Type B pancreatic cell (in vitro differentiated cells): ENCODE results near the gene ADARB1. TPM values are rescaled to one million over a fixed set of nuclear protein-coding genes. Genes with fewer than 3 reads are reported as not detected.

Experiments
- DNase-seq: peaks from one replicate; pipeline ENCODE4 v3.0.0; 2021; ENCODE audit warnings: mixed read lengths; ENCODE audit not compliant: unreplicated experiment; ENCODE audit errors: extremely low spot score
- H3K27ac Mint-ChIP-seq: 2 replicates; pipeline ENCODE4 v1.8.0; 2021; ENCODE audit warnings: mild to moderate bottlenecking, mixed read lengths
- H3K27me3 Mint-ChIP-seq: 2 replicates; pipeline ENCODE4 v1.8.0; 2021; ENCODE audit warnings: mixed read lengths
- H3K36me3 Mint-ChIP-seq: 2 replicates; pipeline ENCODE4 v1.8.0; 2021; ENCODE audit warnings: mixed read lengths
- H3K4me1 Mint-ChIP-seq: one replicate; pipeline ENCODE4 v1.8.0; 2021; ENCODE audit warnings: mixed read lengths; ENCODE audit not compliant: unreplicated experiment
- H3K4me3 Mint-ChIP-seq: 2 replicates; pipeline ENCODE4 v1.8.0; 2021; ENCODE audit warnings: mild to moderate bottlenecking, mixed read lengths
- H3K9me3 Mint-ChIP-seq: 2 replicates; pipeline ENCODE4 v1.8.0; 2021; ENCODE audit warnings: mixed read lengths
- total RNA-seq: library from RNA; stranded (reverse); gene quantifications from 2 replicates; pipeline ENCODE4 v1.2.1, GENCODE V29; 2021; ENCODE audit warnings: low replicate concordance
- TF ChIP-seq, protein P1 (sequence below): fragments of 200-600 bp; sonication (generic); conservative IDR thresholded peaks from 2 replicates; pipeline ENCODE4 v1.5.0; 2021; ENCODE audit warnings: antibody characterized with exemption, mild to moderate bottlenecking

Gene ADARB1
- total RNA-seq, 1 donor from 2014 or later = 20.7 TPM

DNA sequence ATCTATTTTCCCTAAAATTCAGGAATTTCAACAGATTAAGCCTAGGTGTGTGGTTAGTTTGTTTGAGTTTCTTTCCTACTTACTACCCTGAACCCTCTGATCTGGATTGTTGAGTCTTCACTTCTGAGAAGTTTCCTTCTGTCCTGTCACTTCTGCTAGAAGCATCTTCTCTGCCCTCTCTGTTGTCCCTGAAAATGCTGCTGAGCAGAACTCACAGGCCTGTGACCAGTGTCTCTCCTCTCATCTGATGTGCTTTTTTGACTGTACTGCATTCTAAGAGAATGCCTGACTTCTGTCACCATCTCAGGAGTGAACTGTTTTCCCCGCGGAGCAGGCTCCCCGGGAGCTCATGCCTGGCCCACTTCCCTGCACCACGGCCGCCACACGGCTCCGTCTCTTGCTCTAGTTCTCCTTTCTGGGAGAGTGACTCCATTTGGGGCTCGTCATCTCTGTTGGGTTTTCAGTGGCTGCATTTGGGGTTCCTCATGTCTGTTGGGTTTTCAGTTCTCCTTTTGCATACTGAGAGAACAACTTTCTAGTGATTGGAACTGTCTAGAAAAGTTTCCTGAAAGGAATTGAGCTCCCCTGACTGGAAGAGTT, 135.4 kb downstream of the ADARB1 start:
- H3K36me3 Mint-ChIP-seq = peaks cover 7% of the 10 kb centered on the region
- TF ChIP-seq, protein P1, sequence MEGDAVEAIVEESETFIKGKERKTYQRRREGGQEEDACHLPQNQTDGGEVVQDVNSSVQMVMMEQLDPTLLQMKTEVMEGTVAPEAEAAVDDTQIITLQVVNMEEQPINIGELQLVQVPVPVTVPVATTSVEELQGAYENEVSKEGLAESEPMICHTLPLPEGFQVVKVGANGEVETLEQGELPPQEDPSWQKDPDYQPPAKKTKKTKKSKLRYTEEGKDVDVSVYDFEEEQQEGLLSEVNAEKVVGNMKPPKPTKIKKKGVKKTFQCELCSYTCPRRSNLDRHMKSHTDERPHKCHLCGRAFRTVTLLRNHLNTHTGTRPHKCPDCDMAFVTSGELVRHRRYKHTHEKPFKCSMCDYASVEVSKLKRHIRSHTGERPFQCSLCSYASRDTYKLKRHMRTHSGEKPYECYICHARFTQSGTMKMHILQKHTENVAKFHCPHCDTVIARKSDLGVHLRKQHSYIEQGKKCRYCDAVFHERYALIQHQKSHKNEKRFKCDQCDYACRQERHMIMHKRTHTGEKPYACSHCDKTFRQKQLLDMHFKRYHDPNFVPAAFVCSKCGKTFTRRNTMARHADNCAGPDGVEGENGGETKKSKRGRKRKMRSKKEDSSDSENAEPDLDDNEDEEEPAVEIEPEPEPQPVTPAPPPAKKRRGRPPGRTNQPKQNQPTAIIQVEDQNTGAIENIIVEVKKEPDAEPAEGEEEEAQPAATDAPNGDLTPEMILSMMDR = no peak
- no peaks in the 10 kb centered on the region for H3K9me3 Mint-ChIP-seq
- no peaks in the 10 kb centered on the region for H3K27me3 Mint-ChIP-seq
- no peaks in the 10 kb centered on the region for H3K4me1 Mint-ChIP-seq
- H3K4me3 Mint-ChIP-seq = no peak overlapping the region
- DNase-seq = no peak
- no peak overlapping the region for H3K27ac Mint-ChIP-seq

DNA sequence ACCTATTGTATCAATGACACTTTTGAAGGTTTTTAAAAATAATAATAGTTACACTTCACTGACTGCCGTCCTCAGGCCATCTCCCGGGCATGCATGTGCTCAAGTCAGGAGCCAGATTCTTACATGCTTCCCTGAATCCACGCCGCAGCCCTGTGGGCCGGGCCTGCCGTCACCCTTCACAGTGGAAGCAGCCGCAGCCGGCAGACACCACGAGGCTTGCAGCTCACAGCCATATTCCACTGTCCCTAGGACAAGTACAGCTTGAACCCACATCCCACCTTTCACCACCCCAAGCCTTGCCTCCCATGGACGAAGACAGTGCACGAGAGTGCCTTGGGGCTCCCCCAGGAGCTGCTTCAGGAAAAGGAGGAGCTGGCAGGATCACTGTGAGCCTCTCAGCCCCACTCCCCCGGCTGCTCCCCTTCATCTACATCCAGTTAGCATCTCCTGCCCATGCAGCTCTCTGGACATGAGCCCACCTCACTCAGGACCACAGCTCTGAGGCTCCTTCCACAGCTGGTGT, 136.1 kb downstream of the ADARB1 start:
- Mint-ChIP-seq H3K27me3 (no peaks in the 10 kb centered on the region), H3K4me3 (no peak overlapping the region), H3K27ac (no peak overlapping the region), H3K36me3 (peaks cover 7% of the 10 kb centered on the region), H3K4me1 (no peaks in the 10 kb centered on the region), H3K9me3 (no peaks in the 10 kb centered on the region)
- no peak for DNase-seq
- TF ChIP-seq, protein P1 = no peak

DNA sequence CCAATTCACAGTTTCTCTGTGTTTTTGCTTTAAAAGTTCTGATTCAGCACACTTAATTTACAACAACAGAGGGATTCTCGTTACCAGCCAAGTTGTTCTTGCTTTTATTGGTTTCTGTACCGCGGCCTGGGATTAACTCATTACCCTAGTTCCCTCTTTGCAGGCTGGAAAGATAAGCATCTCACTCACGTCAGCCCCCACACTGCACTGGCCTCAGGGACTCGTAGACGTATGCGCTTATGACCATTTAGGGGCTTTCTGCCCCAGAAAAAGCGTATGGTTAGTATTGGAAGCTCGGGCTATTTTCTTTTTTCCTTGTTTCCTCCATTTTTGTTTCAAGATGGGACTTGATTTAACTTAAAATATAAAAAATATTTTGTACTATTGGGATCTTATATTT, 137.3 kb downstream of the ADARB1 start:
- H3K27ac Mint-ChIP-seq = no peak overlapping the region
- peaks cover 7% of the 10 kb centered on the region for H3K36me3 Mint-ChIP-seq
- H3K9me3 Mint-ChIP-seq = no peaks in the 10 kb centered on the region
- TF ChIP-seq, protein P1 = no peak
- no peak for DNase-seq
- no peaks in the 10 kb centered on the region for H3K4me1 Mint-ChIP-seq
- H3K4me3 Mint-ChIP-seq = no peak overlapping the region
- no peaks in the 10 kb centered on the region for H3K27me3 Mint-ChIP-seq

GRCh38 chr21:45213392-45213791, 139.0 kb downstream of the ADARB1 start:
- no peaks in the 10 kb centered on the region for H3K27me3 Mint-ChIP-seq
- no peaks in the 10 kb centered on the region for H3K4me1 Mint-ChIP-seq
- H3K27ac Mint-ChIP-seq = no peak overlapping the region
- TF ChIP-seq, protein P1 = no peak
- H3K4me3 Mint-ChIP-seq = no peak overlapping the region
- DNase-seq = no peak
- peaks cover 7% of the 10 kb centered on the region for H3K36me3 Mint-ChIP-seq
- no peaks in the 10 kb centered on the region for H3K9me3 Mint-ChIP-seq

GRCh38 chr21:45215213-45215612, 140.8 kb downstream of the ADARB1 start:
- TF ChIP-seq, protein P1 = no peak
- Mint-ChIP-seq H3K36me3 (peaks cover 2% of the 10 kb centered on the region), H3K9me3 (no peaks in the 10 kb centered on the region), H3K27me3 (no peaks in the 10 kb centered on the region), H3K4me3 (no peak overlapping the region), H3K27ac (no peak overlapping the region), H3K4me1 (no peaks in the 10 kb centered on the region)
- no peak for DNase-seq

- H3K36me3 Mint-ChIP-seq = peaks cover 3% of the 10 kb centered on the region
- H3K27me3 Mint-ChIP-seq = no peaks in the 10 kb centered on the region
- no peak overlapping the region for H3K27ac Mint-ChIP-seq
Observed at GRCh38 chr21:45217010-45217409, 142.6 kb downstream of the ADARB1 start.

More at GRCh38 chr21:45217010-45217409, 142.6 kb downstream of the ADARB1 start:
- TF ChIP-seq, protein P1 = no peak
- Mint-ChIP-seq H3K4me3 (no peak overlapping the region), H3K4me1 (no peaks in the 10 kb centered on the region), H3K9me3 (no peaks in the 10 kb centered on the region)
- DNase-seq = no peak
